HCT116 (cell line): ENCODE measurements around the gene SBF2.

Experiments used
- CEBPB ChIP-seq: IDR thresholded peaks from 2 replicates; pipeline ENCODE4 v1.6.1; 2012; ENCODE audit warnings: low read depth
- CTCF ChIP-seq, 3 experiments: fragments of 200-600 bp in 1 of 3; sonication (generic) in 1 of 3; IDR thresholded peaks in 2 of 3; conservative IDR thresholded peaks in 1 of 3; 2 replicates each; pipeline ENCODE4 v1.5.1; 2012 to 2017; ENCODE audit warnings: low read depth in 2 of 3, low read length in 2 of 3, antibody characterized with exemption in 1 of 3, borderline replicate concordance in 1 of 3, control low read depth in 1 of 3, mild to moderate bottlenecking in 1 of 3, mixed read lengths in 1 of 3, mixed run types in 1 of 3, moderate library complexity in 1 of 3; ENCODE audit not compliant: insufficient read depth in 1 of 3
- EGR1 ChIP-seq: IDR thresholded peaks from 2 replicates; pipeline ENCODE4 v1.6.1; 2012; ENCODE audit warnings: low read depth
- ELF1 ChIP-seq: IDR thresholded peaks from 2 replicates; pipeline ENCODE4 v1.6.1; 2012; ENCODE audit warnings: low read depth, borderline replicate concordance
- EZH2 ChIP-seq: fragments of 200-600 bp; sonication (generic); IDR thresholded peaks from 2 replicates; pipeline ENCODE4 v1.6.1; 2017; ENCODE audit warnings: antibody characterized with exemption, mixed run types
- POLR2A ChIP-seq: IDR thresholded peaks from 2 replicates; pipeline ENCODE4 v1.7.0; 2011; ENCODE audit warnings: borderline replicate concordance; ENCODE audit not compliant: insufficient read depth, insufficient read length; ENCODE audit errors: extremely low read depth
- POLR2AphosphoS5 ChIP-seq: IDR thresholded peaks from 2 replicates; pipeline ENCODE4 v1.6.1; 2011; ENCODE audit warnings: mild to moderate bottlenecking, low read depth, low read length, moderate library complexity
- SIN3A ChIP-seq: IDR thresholded peaks from 2 replicates; pipeline ENCODE4 v1.6.1; 2012; ENCODE audit warnings: low read depth

- TF ChIP-seq EZH2: no peak
- no peak for TF ChIP-seq POLR2A
- TF ChIP-seq CTCF (IDR thresholded peaks at IDR 0.05 in 2 of 3, conservative IDR thresholded peaks at IDR 0.05 in 1 of 3; ENCODE audit: borderline replicate concordance in 1 of 3, insufficient read depth in 1 of 3, low read depth in 2 of 3, low read length in 2 of 3): no peak
- TF ChIP-seq EGR1: no peak
- no peak for TF ChIP-seq SIN3A
- no peak for TF ChIP-seq POLR2AphosphoS5
- no peak for TF ChIP-seq CEBPB
- TF ChIP-seq ELF1: no peak
Measured at GRCh38 chr11:9731256-9731655, 562.8 kb downstream of the SBF2 start.
